ENCODE data around the gene KCNJ15.

DNA sequence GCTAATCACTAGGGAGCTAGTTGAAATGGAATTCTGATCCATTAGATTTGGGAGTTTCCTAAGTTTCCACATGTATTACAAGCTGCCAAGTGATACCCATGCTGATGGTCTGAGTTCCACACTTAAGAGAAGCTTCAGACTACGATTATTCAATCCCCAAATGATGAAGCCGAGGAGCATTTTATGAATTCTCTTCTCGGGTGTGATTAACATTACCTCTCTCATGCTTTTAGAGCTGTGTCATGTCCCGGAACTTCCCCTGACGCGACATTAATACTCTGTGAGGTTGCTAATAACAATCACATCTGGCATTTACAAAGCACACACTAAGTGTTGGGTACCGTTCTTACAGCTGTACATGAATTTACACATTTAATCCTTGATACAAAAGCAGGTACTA, 63.0 kb downstream of the KCNJ15 start:
- no peak for TF ChIP-seq PAX5 (IDR thresholded peaks at IDR 0.05; ENCODE audit: insufficient read depth, low read length, severe bottlenecking)
- TF ChIP-seq POLR2AphosphoS5 (IDR thresholded peaks at IDR 0.05; ENCODE audit: low read depth, low read length), result no peak
- TF ChIP-seq POLR2A (IDR thresholded peaks at IDR 0.05; ENCODE audit: low read depth, low read length), result no peak
- no peak for TF ChIP-seq SPI1 (IDR thresholded peaks at IDR 0.05; ENCODE audit: low read depth, low read length)
- TF ChIP-seq TAF1 (IDR thresholded peaks at IDR 0.05; ENCODE audit: low read depth, low read length), result no peak
- no peak for TF ChIP-seq POU2F2 (IDR thresholded peaks at IDR 0.05; ENCODE audit: low read depth, low read length)

Data from GM12891 (cell line).